ENCODE measurements around the gene PHGDH. TPM values are rescaled to one million over a fixed set of nuclear protein-coding genes. Genes with fewer than 3 reads are reported as not detected.

The PHGDH gene
- total and polyA plus RNA-seq, 10 donors = 1.1 to 24.6 (median 5.5) TPM

DNA sequence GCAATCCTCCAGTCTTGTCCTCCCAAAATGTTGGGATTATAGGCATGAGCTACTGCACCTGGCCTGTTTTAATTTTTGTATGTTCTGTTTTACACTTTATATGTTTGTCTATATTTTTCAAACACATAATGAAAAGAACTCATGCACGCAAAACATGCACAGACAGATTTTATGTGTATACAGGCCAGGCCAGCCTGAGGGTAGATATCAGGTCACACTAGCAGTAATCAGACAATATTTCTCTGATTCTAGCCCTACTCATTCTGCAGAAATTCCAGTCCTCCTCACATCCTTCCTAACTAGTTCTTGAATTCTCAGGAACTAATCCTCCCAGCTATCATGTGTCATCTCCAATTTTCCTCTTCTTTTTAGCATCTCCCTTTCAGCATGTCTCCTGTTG is 27.8 kb upstream of the PHGDH start:
- H3K9me3 ChIP-seq = no peaks in the 10 kb centered on the region
- WGBS, 5 donors = 88 to 100% (median 97%) methylated on average over 1 of the region's 1 CpG
- TF ChIP-seq POLR2AphosphoS5 (IDR thresholded peaks at IDR 0.05) (no peak), CTCF (IDR thresholded peaks at IDR 0.05 in 8 of 11, conservative IDR thresholded peaks at IDR 0.05 in 3 of 11) (no peak), POLR2A (IDR thresholded peaks at IDR 0.05) (no peak)

DNA sequence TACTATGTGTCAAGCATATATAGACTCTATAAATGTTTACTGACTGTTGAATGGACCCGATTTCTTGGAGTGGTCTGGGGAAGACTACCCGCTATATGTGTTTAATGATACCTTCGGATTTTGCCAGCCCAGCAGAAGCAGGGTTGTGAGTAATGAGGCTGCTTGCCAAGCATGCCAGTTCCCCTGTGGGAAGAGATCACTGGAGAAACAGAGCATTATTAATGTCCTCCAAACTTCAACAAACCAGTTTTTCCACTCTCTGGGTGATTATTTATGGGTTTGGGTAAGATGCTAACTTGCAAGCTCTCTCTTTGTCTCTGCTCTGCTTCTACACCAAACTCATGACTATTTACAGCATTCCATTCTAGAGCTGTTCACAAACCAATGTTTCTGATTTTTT is 25.1 kb upstream of the PHGDH start:
- H3K4me1 ChIP-seq = no peaks in the 10 kb centered on the region
- H3K4me3 ChIP-seq = no peak overlapping the region
- no peak for DNase-seq
- H3K9me3 ChIP-seq = peaks cover 0 to 3% (median 0%) of the 10 kb centered on the region in 8 donors
- intact Hi-C loops (cut with DNase I; ENCODE audit: low total_unique reads) = no loop called here
- H3K36me3 ChIP-seq = no peaks in the 10 kb centered on the region
- H3K27me3 ChIP-seq (replicated peaks in 1 of 7) = no peaks in the 10 kb centered on the region
- no peak for TF ChIP-seq POLR2A (IDR thresholded peaks at IDR 0.05)
- WGBS, 5 donors = 89 to 96% (median 95%) methylated on average over 3 of the region's 3 CpGs
- H3K27ac ChIP-seq = no peak overlapping the region

More for the DNA sequence above, 27.8 kb upstream of the PHGDH start:
- H3K4me1 ChIP-seq = no peaks in the 10 kb centered on the region
- H3K27me3 ChIP-seq (replicated peaks in 1 of 7) = peaks cover 0 to 1% (median 0%) of the 10 kb centered on the region in 7 donors
- no peaks in the 10 kb centered on the region for H3K36me3 ChIP-seq
- DNase-seq = no peak
- H3K4me3 ChIP-seq = no peak overlapping the region
- intact Hi-C loops (cut with DNase I; ENCODE audit: low total_unique reads) = no loop called here
- no peak overlapping the region for H3K27ac ChIP-seq

GRCh38 chr1:119687434-119688079 is 24.2 kb upstream of the PHGDH start:
- Histone ChIP-seq H3K27ac (no peak overlapping the region), H3K36me3 (no peaks in the 10 kb centered on the region), H3K27me3 (replicated peaks in 1 of 7) (no peaks in the 10 kb centered on the region), H3K4me3 (no peak overlapping the region), H3K4me1 (no peaks in the 10 kb centered on the region), H3K9me3 (peaks cover 0 to 11% (median 0%) of the 10 kb centered on the region in 8 donors)
- WGBS, 5 donors = 72 to 81% (median 77%) methylated on average over 2 of the region's 2 CpGs
- intact Hi-C loops (cut with DNase I; ENCODE audit: low total_unique reads) = no loop called here
- DNase-seq = no peak
- TF ChIP-seq POLR2A (IDR thresholded peaks at IDR 0.05) (no peak), CTCF (IDR thresholded peaks at IDR 0.05 in 8 of 11, conservative IDR thresholded peaks at IDR 0.05 in 3 of 11) (no peak), POLR2AphosphoS5 (IDR thresholded peaks at IDR 0.05) (no peak)

GRCh38 chr1:119688810-119689209 is 22.9 kb upstream of the PHGDH start:
- intact Hi-C loops (cut with DNase I; ENCODE audit: low total_unique reads) = no loop called here
- TF ChIP-seq POLR2AphosphoS5 (IDR thresholded peaks at IDR 0.05) (no peak), CTCF (IDR thresholded peaks at IDR 0.05 in 8 of 11, conservative IDR thresholded peaks at IDR 0.05 in 3 of 11) (no peak), POLR2A (IDR thresholded peaks at IDR 0.05) (no peak)
- no peaks in the 10 kb centered on the region for H3K36me3 ChIP-seq

More at GRCh38 chr1:119688810-119689209, 22.9 kb upstream of the PHGDH start:
- no peaks in the 10 kb centered on the region for H3K27me3 ChIP-seq (replicated peaks in 1 of 7)
- DNase-seq = no peak
- no peaks in the 10 kb centered on the region for H3K4me1 ChIP-seq
- peaks cover 0 to 11% (median 0%) of the 10 kb centered on the region in 8 donors for H3K9me3 ChIP-seq
- no peak overlapping the region for H3K4me3 ChIP-seq
- no peak overlapping the region for H3K27ac ChIP-seq
